Activated CD4-positive, alpha-beta T cell treated with anti-CD3 and anti-CD28 coated beads, Interleukin-2, Interleukin-6, amounts not matched to agents 100 ng/mL and 50 ng/mL, durations not matched to agents 16 hours and 8 hours (primary cell): Measurements from ENCODE around the gene ABCG4.
"Not testable (repeated sequence)": the region's sequence is repeated elsewhere in the genome, so short reads cannot be mapped to it uniquely, and the experiment has no call there.

Experiments
- DNase-seq: peaks from one replicate; pipeline ENCODE4 v3.0.0-alpha.2; 2020

ABCG4 gene

DNA sequence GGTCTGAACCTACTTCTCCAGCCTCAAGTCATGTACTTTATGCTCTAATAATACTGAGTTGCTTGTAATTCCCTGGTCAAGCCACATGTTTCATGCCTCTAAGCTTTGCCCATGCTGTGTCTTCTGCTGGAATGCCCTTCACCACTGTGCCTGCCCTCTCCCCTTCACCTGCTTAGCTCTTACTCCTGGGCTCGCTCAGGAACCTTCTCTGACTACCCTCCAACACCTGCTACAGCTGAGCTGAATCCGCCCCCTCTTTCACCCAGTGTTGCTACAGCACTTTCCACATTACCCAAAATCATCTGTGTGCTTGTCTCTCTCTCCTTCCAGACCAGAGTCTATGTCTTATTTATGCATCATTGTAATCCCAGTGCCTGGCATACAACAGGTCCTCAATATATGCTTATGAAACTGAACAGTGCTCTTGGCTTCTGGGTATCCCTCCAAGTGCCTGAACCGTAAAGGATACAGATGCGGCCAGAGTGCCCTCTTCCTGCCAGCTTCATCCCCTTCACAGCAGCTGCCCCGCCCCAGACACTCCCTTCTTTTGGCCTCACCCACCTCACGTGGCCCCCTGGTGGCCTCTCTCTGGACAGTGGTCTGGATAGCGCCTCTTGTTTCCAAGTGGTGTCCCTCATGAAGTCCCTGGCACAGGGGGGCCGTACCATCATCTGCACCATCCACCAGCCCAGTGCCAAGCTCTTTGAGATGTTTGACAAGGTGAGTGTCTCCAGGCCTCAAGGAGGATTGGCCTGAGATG lies 7.1 kb downstream of the ABCG4 start:
- no peak for DNase-seq

DNA sequence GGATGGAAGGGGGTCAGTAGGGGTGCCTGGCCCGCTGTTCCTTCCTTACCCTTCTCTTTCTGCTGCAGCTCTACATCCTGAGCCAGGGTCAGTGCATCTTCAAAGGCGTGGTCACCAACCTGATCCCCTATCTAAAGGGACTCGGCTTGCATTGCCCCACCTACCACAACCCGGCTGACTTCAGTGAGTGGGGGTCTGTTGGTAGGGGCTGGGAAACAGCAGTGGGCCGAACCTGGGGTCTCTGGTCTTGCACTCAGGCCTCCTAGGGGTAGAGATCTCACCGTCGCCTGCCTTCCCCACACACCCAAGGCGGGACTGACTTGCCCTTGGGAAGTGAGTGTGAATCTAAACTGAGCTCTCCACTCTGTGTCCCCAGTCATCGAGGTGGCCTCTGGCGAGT lies 7.6 kb downstream of the ABCG4 start:
- DNase-seq: no peak

DNA sequence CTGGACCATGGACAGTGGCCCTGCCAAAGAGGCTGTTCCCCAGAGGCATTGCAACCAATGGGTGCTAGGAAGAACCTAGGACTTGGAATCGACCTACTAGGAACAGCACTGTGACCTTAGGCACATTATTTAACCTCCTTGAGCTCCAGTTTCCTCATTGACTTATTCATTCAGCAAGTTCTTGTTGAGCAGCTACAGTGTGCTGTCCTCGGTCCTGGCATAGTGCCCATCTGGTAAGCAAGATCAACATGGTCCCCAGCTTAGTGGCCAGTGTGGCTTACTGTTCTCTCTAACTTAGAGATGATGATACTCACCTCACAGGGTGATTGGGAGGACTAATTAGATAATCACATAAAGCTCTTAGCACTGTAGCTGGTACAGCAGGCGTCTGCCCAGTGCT lies 8.2 kb downstream of the ABCG4 start:
- no peak for DNase-seq

DNA sequence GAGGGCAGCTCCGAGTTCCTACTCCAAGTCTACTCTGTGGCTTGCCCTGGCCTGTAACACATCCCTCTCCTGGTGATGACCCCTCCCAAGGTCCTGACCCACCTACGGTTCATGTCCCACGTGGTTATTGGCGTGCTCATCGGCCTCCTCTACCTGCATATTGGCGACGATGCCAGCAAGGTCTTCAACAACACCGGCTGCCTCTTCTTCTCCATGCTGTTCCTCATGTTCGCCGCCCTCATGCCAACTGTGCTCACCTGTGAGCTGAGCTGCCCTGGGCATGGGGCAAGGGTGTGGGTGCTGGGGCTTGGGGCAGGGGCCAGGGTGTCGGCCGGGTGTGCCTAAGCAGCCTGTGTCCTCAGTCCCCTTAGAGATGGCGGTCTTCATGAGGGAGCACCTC lies 9.6 kb downstream of the ABCG4 start:
- DNase-seq: no peak

DNA sequence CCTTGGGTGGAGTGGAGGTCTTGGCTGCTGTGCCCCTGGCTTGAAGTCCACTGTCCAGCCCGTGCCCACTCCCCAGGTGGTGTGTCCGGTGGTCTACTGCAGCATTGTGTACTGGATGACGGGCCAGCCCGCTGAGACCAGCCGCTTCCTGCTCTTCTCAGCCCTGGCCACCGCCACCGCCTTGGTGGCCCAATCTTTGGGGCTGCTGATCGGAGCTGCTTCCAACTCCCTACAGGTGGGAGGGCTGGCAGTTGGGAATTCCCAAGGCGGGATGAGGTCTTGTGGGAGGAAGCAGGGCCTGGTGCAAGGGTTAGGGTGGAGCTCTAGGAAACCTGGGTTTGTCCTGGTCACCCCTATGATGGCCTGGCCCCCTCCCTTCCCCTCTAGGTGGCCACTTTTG lies 11.3 kb downstream of the ABCG4 start:
- no peak for DNase-seq

DNA sequence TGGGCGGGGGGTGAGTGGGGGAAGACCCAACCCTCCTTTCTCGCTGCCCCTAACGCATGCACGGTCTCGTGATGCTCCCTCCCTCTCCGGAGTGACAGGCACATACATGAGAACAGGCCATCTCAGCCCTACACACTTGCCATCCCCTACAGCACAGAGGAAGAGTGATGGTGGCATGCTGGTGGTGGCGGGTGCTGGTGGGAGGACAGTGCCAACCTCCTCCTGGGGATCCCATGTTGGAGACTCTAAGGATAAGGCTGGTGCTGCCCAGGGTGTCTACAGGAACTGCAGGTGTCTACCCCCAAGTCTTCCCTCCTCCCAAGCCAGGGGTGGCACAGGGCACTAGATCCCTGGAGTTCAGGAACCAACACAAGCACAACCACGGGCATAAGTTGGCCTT lies 13.0 kb downstream of the ABCG4 start:
- no peak for DNase-seq

DNA sequence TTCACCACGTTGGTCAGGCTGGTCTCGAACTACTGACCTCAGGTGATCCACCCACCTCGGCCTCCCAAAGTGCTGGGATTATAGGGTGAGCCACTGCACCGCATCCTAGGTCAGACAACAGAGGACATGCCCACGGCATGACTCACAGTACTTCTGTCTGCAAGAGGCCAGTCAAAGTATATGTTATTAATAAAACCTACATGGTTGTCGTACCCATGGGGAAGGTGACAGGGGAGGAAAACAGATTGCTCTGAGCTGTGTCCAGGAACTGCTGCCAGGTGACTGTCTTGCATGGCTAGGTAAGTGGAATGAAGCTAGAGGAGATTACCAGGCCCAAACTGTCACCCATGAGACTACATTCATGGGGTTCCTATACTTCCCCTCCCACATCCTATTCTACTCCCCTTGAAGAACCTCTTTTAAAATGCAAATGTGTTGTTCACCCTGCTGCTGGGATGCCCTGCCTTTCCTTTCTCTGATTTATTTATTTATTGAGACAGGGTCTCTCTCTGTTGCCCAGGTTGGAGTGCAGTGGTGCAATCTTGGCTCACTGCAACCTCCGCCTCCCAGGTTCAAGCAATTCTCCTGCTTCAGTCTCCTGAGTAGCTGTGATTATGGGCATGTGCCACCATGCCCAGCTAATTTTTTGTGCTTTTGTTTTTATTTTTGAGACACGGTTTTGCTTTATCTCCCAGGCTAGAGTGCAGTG lies 17.7 kb downstream of the ABCG4 start:
- DNase-seq: no peak

DNA sequence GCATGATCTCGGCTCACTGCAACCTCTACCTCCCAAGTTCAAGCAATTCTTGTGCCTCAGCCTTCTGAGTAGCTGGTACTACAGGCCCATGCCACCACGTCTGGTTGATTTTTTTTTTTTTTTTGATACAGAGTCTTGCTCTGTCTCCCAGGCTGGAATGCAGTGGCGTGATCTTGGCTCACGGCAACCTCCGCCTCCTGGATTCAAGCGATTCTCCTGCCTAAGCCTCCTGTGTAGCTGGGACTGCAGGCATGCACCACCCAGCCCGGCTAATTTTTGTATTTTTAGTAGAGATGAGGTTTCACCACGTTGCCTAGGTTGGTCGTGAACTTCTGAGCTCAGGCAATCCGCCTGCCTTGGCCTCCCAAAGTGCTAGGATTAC lies 18.2 kb downstream of the ABCG4 start:
- DNase-seq: not testable (repeated sequence)

DNA sequence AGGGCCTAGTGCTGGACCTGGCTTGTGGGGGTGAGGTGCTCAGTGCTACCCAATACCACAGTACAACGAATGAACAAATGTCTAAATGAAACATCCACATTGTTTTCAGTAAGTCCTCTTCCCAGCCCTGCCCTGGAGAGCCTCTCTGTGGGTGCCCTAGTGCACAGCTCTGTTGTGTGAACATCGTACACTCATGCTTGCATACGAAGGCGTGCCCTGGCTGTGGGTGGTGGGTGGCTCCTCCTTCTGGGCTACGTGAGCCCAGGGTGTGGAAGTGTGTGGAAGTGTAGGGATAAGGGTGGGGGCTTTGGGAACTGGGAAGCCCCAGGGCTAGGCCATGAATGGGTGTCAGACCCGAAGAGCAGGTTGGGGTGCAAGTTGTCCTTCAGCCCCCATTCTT lies 19.1 kb downstream of the ABCG4 start:
- no peak for DNase-seq

DNA sequence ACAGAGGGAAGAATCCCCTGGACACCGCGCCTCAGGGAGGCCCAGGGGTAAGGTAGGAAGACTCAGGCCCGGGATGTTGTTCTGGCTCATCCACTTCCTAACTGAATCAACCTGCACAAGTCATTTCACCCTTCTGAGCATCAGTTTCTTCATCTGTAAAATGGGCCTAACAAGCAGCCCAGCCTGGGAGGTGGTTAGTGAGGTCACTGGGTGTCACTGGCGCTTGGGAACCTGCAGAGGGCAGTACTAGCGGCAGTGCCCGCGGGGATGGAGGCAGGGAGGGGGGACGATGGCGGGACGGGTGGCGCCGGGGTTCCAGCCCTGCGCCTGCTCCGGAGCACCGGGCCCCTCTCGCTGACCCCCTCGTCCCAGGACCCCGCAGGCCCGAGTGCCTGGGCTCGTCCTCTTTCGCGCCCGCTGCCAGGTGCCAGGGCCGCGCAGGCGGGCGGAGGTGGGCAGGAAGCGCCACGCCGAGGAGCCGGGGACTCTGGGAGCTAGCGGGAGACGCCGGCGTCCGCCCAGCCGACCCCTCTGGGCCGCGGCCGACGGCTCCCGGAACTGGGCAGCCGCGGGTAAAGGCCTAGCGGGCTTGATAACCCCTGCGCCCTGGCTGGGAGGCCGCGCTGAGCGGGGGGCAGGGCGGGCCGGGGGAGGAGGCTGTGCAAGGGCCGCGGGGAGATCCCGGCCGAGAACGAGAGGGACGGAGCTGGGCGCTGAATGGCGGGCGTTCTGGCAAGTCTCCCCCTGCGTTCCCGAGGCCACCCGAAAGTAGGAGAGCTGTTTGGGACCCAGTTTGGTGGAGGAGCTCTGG lies 19.8 kb downstream of the ABCG4 start, which contains the start of gene NLRX1:
TSS of gene NLRX1 (plus strand) at position 255 of the 811 bp plus-strand sequence. CDS start 2,679 bp downstream, outside the sequence.
- DNase-seq: peak; percentile 93

DNA sequence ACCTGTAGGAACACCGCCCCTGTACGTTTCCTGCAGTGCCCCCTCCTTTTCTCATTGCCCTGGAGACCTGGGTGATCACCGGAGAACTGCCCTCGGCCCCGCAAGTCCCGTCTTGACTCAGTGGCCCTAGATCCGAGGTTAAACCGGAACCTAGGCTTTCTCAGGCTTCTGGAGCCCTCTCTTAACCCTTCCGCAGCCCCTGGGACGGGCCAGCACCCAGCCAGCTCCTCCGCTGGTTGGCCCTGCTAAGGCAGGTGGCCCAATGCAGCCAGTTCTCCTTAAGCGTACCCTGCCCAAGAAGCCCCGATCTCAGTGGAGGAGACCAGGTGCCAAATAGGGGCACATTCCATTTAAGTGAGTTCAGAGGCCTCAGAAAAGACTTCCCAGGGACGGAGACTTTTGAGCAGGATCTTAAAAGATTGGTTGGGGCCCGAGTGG lies 20.4 kb downstream of the ABCG4 start:
- DNase-seq: peak; percentile 65

DNA sequence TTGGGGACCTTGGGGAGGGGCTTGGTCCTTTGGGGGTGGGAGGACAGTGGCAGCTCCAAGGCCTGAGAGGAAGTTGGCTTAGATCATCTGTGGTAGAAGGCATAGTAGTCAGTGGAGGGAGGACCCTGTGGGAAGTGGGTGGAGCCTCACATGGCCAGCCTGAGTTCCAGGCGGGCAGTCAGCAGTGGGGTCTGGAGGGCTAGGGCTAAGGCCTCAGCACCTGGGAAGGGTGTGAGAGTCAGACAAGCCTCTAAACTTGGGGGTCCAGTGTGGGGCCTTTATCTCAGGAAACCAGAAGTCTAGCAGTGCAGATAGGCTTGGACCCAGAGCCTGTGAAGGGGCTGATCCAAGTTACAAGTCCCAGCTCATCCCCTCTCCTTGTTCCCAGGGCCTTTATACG lies 23.7 kb downstream of the ABCG4 start:
- no peak for DNase-seq

DNA sequence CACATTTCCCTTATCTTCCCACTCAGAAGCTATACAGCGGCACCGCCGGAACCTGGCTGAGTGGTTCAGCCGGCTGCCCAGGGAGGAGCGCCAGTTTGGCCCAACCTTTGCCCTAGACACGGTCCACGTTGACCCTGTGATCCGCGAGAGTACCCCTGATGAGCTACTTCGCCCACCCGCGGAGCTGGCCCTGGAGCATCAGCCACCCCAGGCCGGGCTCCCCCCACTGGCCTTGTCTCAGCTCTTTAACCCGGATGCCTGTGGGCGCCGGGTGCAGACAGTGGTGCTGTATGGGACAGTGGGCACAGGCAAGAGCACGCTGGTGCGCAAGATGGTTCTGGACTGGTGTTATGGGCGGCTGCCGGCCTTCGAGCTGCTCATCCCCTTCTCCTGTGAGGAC lies 24.6 kb downstream of the ABCG4 start:
- DNase-seq: no peak

DNA sequence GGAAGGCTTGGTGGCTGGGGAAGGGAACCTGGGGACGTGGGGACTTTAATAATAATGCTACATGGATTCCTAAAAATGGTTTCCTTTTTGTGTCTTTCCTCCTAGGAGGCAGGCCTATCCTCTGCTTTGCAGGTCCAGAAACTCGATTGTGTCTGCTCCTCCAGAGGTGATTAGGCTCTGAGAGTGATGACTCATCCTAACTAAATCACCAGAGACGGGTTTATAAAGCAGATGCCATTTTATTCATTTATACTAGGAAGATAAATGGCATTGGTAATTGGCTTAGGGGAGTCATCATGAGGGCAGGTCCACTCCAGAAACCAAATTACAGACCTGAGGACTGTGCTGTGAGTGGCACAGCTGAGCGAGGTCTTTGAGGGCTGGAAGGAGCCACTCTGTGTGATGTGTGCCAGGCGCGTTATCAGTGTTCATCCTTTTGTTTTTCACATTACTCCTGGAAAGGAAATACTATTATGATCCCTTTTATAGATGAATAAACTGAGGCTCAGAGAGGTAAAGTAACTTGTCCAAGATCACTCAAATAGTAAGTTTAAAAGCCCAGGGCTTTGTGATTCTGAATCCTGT lies 26.7 kb downstream of the ABCG4 start:
- DNase-seq: peak; percentile 32

DNA sequence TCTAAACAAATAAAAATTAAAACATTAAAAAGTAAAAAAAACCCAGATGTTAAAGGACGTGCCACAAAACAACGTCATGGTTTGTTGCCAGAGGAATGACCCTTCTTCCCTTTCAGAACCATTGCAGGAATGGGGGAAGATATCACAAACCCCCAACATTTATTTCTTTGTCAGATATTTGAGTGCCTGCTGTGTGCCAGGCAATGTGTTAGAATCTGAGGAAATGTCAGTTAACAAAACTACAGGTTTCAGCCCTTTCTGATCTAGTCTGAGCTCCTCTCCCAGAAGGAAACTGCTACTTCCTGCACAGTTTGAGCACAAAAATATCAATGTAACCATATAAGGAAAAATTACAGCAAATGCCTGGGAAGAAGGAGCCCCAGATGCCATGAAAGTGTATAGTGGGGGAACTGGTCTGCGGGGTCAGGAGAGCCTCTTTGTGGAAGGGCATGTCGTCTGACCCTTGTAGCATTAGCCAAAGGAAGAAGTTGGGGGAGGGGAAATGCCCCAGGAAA lies 29.4 kb downstream of the ABCG4 start:
- DNase-seq: no peak

DNA sequence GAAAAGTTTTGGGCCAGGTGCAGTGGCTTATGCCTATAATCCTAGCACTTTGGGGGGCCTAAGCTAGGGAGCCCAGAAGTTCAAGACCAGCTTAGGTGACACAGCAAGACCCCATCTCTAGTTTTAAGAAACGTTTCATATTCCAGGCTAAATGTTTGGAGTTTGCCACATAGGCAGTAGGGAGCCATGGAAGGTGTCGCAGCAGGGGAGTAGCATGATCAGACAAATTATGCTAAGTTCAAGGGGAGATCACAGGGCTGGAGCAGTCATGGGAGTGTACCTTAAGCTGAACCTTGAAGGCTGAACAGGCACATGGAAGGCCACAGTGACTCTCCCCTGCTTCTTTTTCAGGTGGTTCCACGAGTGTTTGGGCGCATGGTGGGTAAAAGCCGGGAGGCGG lies 30.5 kb downstream of the ABCG4 start:
- no peak for DNase-seq

DNA sequence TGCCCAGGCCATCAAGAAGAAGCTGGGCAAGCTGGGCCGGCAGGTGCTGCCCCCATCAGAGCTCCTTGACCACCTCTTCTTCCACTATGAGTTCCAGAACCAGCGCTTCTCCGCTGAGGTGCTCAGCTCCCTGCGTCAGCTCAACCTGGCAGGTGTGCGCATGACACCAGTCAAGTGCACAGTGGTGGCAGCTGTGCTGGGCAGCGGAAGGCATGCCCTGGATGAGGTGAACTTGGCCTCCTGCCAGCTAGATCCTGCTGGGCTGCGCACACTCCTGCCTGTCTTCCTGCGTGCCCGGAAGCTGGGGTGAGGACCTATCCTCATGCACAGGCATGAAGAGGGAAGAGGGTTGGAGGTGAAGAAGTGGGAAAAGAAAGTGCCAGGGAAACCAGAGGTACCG lies 31.1 kb downstream of the ABCG4 start:
- no peak for DNase-seq

DNA sequence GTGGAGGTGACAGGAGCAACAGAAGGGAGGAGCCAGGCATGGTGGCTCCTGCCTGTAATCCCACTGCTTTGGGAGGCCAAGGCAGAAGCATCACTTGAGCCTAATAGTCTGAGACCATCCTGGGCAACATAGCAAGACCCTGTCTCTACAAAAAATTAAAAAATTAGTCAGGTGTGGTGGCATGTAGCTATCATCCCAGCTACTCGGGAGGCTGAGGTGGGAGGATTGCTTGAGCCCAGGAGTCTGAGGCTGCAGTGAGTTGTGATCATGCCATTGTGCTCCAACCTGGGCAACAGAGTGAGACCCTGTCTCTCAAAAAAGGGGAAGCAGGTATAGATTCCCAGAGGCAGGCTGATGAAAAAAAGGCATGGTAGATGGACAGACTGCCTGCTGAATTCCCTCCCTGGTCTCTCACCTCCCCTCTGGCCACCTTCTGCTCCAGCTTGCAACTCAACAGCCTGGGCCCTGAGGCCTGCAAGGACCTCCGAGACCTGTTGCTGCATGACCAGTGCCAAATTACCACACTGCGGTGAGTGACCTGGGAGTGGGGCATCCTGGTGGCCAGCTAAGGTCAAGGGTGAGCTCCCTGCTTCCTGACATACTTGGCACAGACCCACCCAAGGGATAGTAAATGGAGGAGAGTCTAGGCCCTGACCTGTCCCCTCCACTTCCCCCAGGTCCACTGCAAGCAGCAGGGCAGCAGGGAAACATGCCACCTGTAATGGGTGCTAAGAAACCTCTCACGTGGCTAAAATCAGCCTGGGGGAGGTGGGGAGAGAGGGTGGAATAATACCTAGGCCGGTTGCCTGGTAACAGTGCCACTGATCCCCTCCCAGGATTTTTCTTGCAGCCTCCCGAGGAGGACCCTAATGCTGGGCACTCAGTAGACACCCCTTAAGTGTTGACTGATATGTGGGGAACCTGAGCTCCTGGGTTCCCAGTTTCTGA lies 32.2 kb downstream of the ABCG4 start:
- DNase-seq: no peak

DNA sequence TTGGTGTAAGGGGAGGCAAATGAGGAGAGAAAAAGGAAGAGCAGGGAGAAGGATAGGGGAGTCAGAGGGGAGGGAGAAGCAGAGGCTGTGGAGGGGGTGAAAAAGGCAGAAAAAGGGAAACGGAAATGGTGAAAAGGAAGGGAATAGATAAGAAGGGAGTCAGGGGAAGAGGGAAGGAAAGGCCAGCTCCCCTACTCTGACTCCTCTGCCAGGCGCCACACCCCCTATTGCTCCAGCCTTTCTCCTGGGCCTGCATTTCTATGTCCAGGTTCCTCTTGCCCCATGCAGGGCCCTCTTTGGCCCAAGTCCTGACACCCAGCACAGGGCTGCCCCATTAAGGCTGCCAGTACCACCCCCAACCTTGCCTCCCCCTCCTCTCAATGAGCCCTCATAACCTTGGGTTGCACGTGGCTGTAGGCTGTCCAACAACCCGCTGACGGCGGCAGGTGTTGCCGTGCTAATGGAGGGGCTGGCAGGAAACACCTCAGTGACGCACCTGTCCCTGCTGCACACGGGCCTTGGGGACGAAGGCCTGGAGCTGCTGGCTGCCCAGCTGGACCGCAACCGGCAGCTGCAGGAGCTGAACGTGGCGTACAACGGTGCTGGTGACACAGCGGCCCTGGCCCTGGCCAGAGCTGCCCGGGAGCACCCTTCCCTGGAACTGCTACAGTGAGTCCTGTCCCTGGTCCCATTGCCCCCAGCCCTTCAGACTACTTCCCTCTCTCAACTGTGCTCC lies 33.0 kb downstream of the ABCG4 start:
- no peak for DNase-seq

DNA sequence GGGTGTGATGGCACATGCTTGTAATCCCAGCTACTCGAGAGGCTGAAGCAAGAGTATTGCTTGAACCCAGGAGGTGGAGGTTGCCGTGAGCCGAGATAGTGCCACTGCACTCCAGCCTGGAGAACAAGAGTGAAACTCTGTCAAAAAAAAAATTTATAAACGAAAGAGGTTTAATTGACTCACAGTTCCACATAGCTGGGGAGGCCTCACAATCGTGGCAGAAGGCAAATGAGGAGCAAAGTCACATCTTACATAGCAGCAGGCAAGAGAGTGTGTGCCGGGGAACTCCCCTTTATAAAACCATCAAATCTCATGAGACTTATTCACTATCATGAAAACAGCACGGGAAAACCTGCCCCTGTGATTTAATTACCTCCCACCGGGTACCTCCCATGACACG lies 35.5 kb downstream of the ABCG4 start:
- not testable (repeated sequence) for DNase-seq

DNA sequence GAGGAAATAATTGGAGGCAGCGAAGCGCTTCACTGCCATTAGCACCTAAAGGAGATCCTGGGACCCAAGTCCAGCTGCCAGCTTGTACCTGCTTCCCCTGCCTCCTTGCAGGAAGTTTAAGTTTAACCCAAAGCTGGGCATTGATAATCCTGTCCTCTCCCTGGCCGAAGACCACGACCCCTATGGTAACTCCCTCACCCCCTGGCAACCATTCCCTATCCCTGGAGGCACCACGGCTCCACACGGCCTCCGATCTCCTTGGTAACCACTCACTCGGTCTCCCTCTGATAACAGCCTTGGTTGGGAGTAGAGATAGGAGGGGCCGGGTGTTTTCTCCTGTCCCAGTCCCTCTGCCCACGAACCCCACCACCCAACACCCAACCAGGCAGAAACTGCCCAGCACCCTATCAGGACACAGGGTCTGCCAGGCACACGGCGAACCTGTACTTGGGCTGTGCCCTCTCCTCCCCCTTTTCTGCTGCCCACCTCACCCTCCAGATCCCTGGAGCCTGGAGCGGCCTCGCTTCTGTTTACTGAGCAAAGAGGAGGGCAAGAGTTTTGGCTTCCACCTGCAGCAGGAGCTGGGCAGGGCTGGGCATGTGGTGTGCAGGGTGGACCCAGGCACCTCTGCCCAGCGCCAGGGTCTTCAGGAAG lies 37.3 kb downstream of the ABCG4 start:
- no peak for DNase-seq
